H9 (cell line): ENCODE data around the gene KIF26B. TPM values are rescaled to one million over a fixed set of nuclear protein-coding genes. Genes with fewer than 3 reads are reported as not detected.

Experiments used
- DNase-seq: peaks from one replicate; pipeline ENCODE4 v3.0.0-alpha.2; 2017
- H2AFZ ChIP-seq: one replicate; pipeline ENCODE4 v1.6.1; 2013; ENCODE audit warnings: mild to moderate bottlenecking, low read length, control low read depth, moderate library complexity
- H2AK5ac ChIP-seq: 2 replicates; pipeline ENCODE4 v1.6.1; 2013; ENCODE audit warnings: low read length, control low read depth, mixed read lengths; ENCODE audit not compliant: insufficient read length
- H2BK120ac ChIP-seq: one replicate; pipeline ENCODE4 v1.6.1; 2013; ENCODE audit warnings: low read depth, mild to moderate bottlenecking, low read length, control low read depth, inconsistent platforms; ENCODE audit not compliant: poor library complexity, severe bottlenecking
- H2BK12ac ChIP-seq: 2 replicates; pipeline ENCODE4 v1.6.1; 2013; ENCODE audit warnings: low read length, control low read depth, mixed read lengths, low read depth; ENCODE audit not compliant: insufficient read length
- H2BK15ac ChIP-seq: 2 replicates; pipeline ENCODE4 v1.6.1; 2013; ENCODE audit warnings: low read depth, low read length, control low read depth
- H2BK20ac ChIP-seq: one replicate; pipeline ENCODE4 v1.6.1; 2013; ENCODE audit warnings: low read depth, mild to moderate bottlenecking, low read length, control low read depth, inconsistent platforms; ENCODE audit not compliant: poor library complexity, severe bottlenecking
- H2BK5ac ChIP-seq: 2 replicates; pipeline ENCODE4 v1.6.1; 2013; ENCODE audit warnings: low read length, control low read depth, mixed read lengths; ENCODE audit not compliant: insufficient read length
- H3K14ac ChIP-seq: 2 replicates; pipeline ENCODE4 v1.6.1; 2013; ENCODE audit warnings: low read length, control low read depth; ENCODE audit not compliant: insufficient read depth
- H3K18ac ChIP-seq: 2 replicates; pipeline ENCODE4 v1.6.1; 2013; ENCODE audit warnings: low read depth, mild to moderate bottlenecking, mixed read lengths, low read length, control low read depth; ENCODE audit not compliant: insufficient read length
- H3K23ac ChIP-seq: 2 replicates; pipeline ENCODE4 v1.6.1; 2013; ENCODE audit warnings: low read length, control low read depth, mixed read lengths, low read depth; ENCODE audit not compliant: insufficient read length
- H3K23me2 ChIP-seq: 2 replicates; pipeline ENCODE4 v1.6.1; 2013; ENCODE audit warnings: low read depth, mild to moderate bottlenecking, mixed read lengths, low read length, control low read depth; ENCODE audit not compliant: insufficient read length, poor library complexity, severe bottlenecking
- H3K27ac ChIP-seq: 2 replicates; pipeline ENCODE4 v1.5.1; 2013; ENCODE audit warnings: low read length, control low read depth, mixed read lengths, low read depth; ENCODE audit not compliant: insufficient read length
- H3K27me3 ChIP-seq: 2 replicates; pipeline ENCODE4 v1.6.1; 2013; ENCODE audit warnings: low read length, control low read depth, inconsistent platforms; ENCODE audit not compliant: insufficient read depth
- H3K4ac ChIP-seq: 2 replicates; pipeline ENCODE4 v1.6.1; 2013; ENCODE audit warnings: low read depth, mild to moderate bottlenecking, control low read depth, inconsistent platforms, low read length, moderate library complexity
- H3K4me1 ChIP-seq: 2 replicates; pipeline ENCODE4 v1.6.1; 2013; ENCODE audit warnings: low read length, control low read depth, inconsistent platforms; ENCODE audit not compliant: insufficient read depth
- H3K4me2 ChIP-seq: 2 replicates; pipeline ENCODE4 v1.6.1; 2013; ENCODE audit warnings: low read length, control low read depth, mixed read lengths; ENCODE audit not compliant: insufficient read length, insufficient read depth
- H3K56ac ChIP-seq: 2 replicates; pipeline ENCODE4 v1.6.1; 2013; ENCODE audit warnings: low read depth, mild to moderate bottlenecking, mixed read lengths, low read length, control low read depth; ENCODE audit not compliant: insufficient read length
- H3K79me1 ChIP-seq: 2 replicates; pipeline ENCODE4 v1.6.1; 2013; ENCODE audit warnings: low read depth, mild to moderate bottlenecking, moderate library complexity, low read length, control low read depth, inconsistent platforms; ENCODE audit not compliant: insufficient read depth, poor library complexity, severe bottlenecking
- H3K79me2 ChIP-seq: 2 replicates; pipeline ENCODE4 v1.6.1; 2013; ENCODE audit warnings: low read length, control low read depth, inconsistent platforms; ENCODE audit not compliant: insufficient read depth
- H3K9ac ChIP-seq: 2 replicates; pipeline ENCODE4 v1.6.1; 2013; ENCODE audit warnings: low read length, control low read depth, mixed read lengths; ENCODE audit not compliant: insufficient read length; ENCODE audit errors: extremely low read depth
- H3K9me3 ChIP-seq: one replicate; pipeline ENCODE4 v1.6.1; 2013; ENCODE audit warnings: low read depth, low read length, inconsistent platforms; ENCODE audit not compliant: control insufficient read depth
- H3T11ph ChIP-seq: one replicate; pipeline ENCODE4 v1.6.1; 2013; ENCODE audit warnings: mild to moderate bottlenecking, low read length, control low read depth, inconsistent platforms
- H4K20me1 ChIP-seq: one replicate; pipeline ENCODE4 v1.6.1; 2013; ENCODE audit not compliant: control insufficient read depth, insufficient read length, insufficient read depth
- H4K5ac ChIP-seq: 2 replicates; pipeline ENCODE4 v1.6.1; 2013; ENCODE audit warnings: low read depth, mild to moderate bottlenecking, mixed read lengths, low read length, control low read depth; ENCODE audit not compliant: insufficient read length
- H4K8ac ChIP-seq: replicated peaks from 2 replicates; pipeline ENCODE4 v1.6.1; 2013; ENCODE audit warnings: low read length, control low read depth, mixed read lengths, low read depth; ENCODE audit not compliant: insufficient read length
- H4K91ac ChIP-seq: 2 replicates; pipeline ENCODE4 v1.6.1; 2013; ENCODE audit warnings: low read depth, mild to moderate bottlenecking, moderate library complexity, mixed read lengths, low read length, control low read depth; ENCODE audit not compliant: insufficient read length
- H3K27ac Mint-ChIP-seq, 3 experiments: 2 replicates in 2 of 3; 3 replicates in 1 of 3; pipeline ENCODE4 v1.8.0; 2020 to 2021; ENCODE audit warnings: mixed read lengths in 3 of 3, mild to moderate bottlenecking in 1 of 3, moderate library complexity in 1 of 3
- H3K27me3 Mint-ChIP-seq: 2 replicates; pipeline ENCODE4 v1.8.0; 2021; ENCODE audit warnings: low read depth, mild to moderate bottlenecking, moderate library complexity, mixed read lengths
- H3K36me3 Mint-ChIP-seq, 3 experiments: 2 replicates in 2 of 3; 3 replicates in 1 of 3; pipeline ENCODE4 v1.8.0; 2020 to 2021; ENCODE audit warnings: low read depth in 3 of 3, mixed read lengths in 3 of 3; ENCODE audit not compliant: insufficient read depth in 1 of 3
- H3K4me1 Mint-ChIP-seq, 2 experiments: 2 replicates each; pipeline ENCODE4 v1.8.0; 2020; ENCODE audit warnings: mixed read lengths in 2 of 2
- H3K4me3 Mint-ChIP-seq, 2 experiments: 2 replicates in 1 of 2; 3 replicates in 1 of 2; pipeline ENCODE4 v1.8.0; 2020 to 2021; ENCODE audit warnings: mild to moderate bottlenecking in 2 of 2, mixed read lengths in 2 of 2, moderate library complexity in 1 of 2
- H3K9me3 Mint-ChIP-seq, 2 experiments: 2 replicates in 1 of 2; 3 replicates in 1 of 2; pipeline ENCODE4 v1.8.0; 2020; ENCODE audit warnings: mild to moderate bottlenecking in 2 of 2, mixed read lengths in 2 of 2, moderate library complexity in 1 of 2
- CTCF ChIP-seq: fragments of 200-600 bp; sonication (generic); conservative IDR thresholded peaks from 3 replicates; pipeline ENCODE4 v1.8.0; 2021; ENCODE audit warnings: antibody characterized with exemption, mild to moderate bottlenecking
- WGBS: extraction: QIAGEN DNeasy Blood & Tissue Kit; methylation state at CpG from one replicate; pipeline ENCODE4 v1.1.7; 2013; ENCODE audit warnings: missing lambda C conversion rate, low lambda C conversion rate, mixed read lengths; ENCODE audit not compliant: insufficient read length; ENCODE audit errors: extremely low coverage; 5-methylcytosine and 5-hydroxymethylcytosine counted together
- total RNA-seq: library from RNA; stranded (reverse); gene quantifications from 2 replicates; pipeline ENCODE4 v1.2.1, GENCODE V29; 2021

Gene KIF26B
- total RNA-seq, 1 experiment from 2014 or later = 0.13 TPM

GRCh38 chr1:245649666-245650065 is 494.9 kb downstream of the KIF26B start:
- no peak overlapping the region for H3K27ac ChIP-seq
- WGBS = no CpG with 5 or more reads among the region's 5 CpGs
- no peak overlapping the region for H2AFZ ChIP-seq
- no peak overlapping the region for H2BK20ac ChIP-seq
- Mint-ChIP-seq H3K4me1 (peaks cover 13 to 14% of the 10 kb centered on the region in 2 experiments), H3K4me3 (no peak overlapping the region), H3K36me3 (peaks cover 3 to 7% (median 6%) of the 10 kb centered on the region in 3 experiments; a peak in 5 of 7 replicates), H3K27me3 (peaks cover 31% of the 10 kb centered on the region), H3K9me3 (peaks cover 8 to 17% of the 10 kb centered on the region in 2 experiments), H3K27ac (0 out of 7 replicates have a peak overlapping the region, but pooled peaks of 1 of the 3 experiments have one; percentile 66)
- no peak for DNase-seq
- no peak overlapping the region for H3T11ph ChIP-seq
- H2BK5ac ChIP-seq = no peak overlapping the region
- H3K23ac ChIP-seq = no peak overlapping the region
- H3K56ac ChIP-seq = no peak overlapping the region
- H2BK120ac ChIP-seq = no peak overlapping the region
- no peaks in the 10 kb centered on the region for H3K23me2 ChIP-seq
- H4K8ac ChIP-seq = no peak overlapping the region
- H2BK15ac ChIP-seq = no peak overlapping the region
- no peak overlapping the region for H2AK5ac ChIP-seq
- H3K9ac ChIP-seq = no peak overlapping the region
- H3K4me2 ChIP-seq = no peak overlapping the region
- no peaks in the 10 kb centered on the region for H3K27me3 ChIP-seq
- no peak overlapping the region for H3K14ac ChIP-seq
- no peaks in the 10 kb centered on the region for H3K4me1 ChIP-seq
- H3K18ac ChIP-seq = no peak overlapping the region
- no peak overlapping the region for H2BK12ac ChIP-seq
- H4K5ac ChIP-seq = no peak overlapping the region
- no peaks in the 10 kb centered on the region for H4K20me1 ChIP-seq
- H3K9me3 ChIP-seq = no peaks in the 10 kb centered on the region
- TF ChIP-seq CTCF = no peak
- no peak overlapping the region for H3K4ac ChIP-seq
- no peaks in the 10 kb centered on the region for H3K79me2 ChIP-seq
- no peak overlapping the region for H4K91ac ChIP-seq
- no peaks in the 10 kb centered on the region for H3K79me1 ChIP-seq
